DMS 273 (cell line): Measurements from ENCODE around the gene RO60.
"Not testable (repeated sequence)": the region's sequence is repeated elsewhere in the genome, so short reads cannot be mapped to it uniquely, and the experiment has no call there.

Source experiments
- DNase-seq: peaks from one replicate; lab custom pipeline; 2025; ENCODE audit not compliant: unreplicated experiment; lab: John Stamatoyannopoulos, UW

Gene RO60

GRCh38 chr1:193059282-193060114 lies at the start of gene RO60, which contains the start of gene UCHL5:
Gene RO60, plus strand, starts transcription at chr1:193059612. Its CDS starts 9,443 bp downstream, at chr1:193069055.
Gene UCHL5, minus strand, starts transcription at chr1:193059360. Its CDS starts 100 bp downstream, at chr1:193059260.
- peak; percentile 99 for DNase-seq

- DNase-seq, result no peak
These were observed 48.0 kb upstream of the RO60 start for GRCh38 chr1:193011406-193011805.

- DNase-seq, result no peak
These were observed 46.4 kb upstream of the RO60 start for GRCh38 chr1:193013005-193013404.

GRCh38 chr1:193013707-193014106 lies 45.7 kb upstream of the RO60 start:
- DNase-seq, result no peak

DNA sequence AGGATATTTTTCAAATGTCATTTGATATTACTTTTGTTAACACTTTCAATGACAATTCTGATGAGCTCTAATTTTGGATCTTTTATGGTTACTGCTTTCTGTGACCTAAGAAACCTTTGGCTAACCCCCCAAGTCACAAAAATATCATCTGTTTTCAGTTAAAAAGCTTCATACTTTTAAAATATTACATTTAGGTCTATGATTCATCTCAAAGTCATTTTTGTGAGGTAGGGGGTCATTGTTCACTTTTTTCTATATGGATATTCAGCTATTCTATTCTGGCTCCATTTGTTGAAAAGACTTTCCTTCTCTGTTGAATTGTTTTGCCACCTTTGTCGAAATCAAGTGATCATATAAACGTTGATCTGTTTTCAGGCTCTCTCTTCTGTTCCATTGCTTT lies 45.0 kb upstream of the RO60 start:
- no peak for DNase-seq

- DNase-seq, result no peak
These were observed 42.6 kb upstream of the RO60 start for GRCh38 chr1:193016788-193017187.

DNA sequence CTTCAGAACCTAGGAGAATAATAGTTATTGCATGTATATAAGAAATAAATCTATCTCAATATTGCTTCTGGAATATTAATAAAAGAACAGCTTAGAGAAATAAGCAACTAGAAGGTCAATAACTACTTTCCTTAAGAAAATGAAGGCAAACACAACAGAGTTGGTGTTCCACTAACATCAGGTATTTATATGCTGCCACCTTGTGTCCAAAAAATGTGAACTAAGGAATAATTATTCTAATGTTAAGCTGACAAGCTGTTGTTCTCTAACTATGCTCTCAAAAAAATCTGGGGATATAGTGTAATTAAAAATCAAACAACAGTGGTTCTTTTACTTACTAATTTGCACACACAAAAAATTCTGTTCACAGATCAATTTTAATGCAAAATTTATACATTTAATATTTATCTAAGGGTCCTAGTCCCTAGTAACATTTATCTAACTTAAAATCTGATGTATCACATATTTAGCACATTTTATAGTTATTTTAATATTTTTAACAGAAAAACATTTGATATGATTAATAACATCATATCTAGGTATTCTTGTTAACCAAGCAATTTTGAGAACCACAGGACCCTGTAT lies 39.9 kb upstream of the RO60 start:
- peak; percentile 72 for DNase-seq

- no peak for DNase-seq
These were observed 34.2 kb upstream of the RO60 start for GRCh38 chr1:193025218-193025617.

DNA sequence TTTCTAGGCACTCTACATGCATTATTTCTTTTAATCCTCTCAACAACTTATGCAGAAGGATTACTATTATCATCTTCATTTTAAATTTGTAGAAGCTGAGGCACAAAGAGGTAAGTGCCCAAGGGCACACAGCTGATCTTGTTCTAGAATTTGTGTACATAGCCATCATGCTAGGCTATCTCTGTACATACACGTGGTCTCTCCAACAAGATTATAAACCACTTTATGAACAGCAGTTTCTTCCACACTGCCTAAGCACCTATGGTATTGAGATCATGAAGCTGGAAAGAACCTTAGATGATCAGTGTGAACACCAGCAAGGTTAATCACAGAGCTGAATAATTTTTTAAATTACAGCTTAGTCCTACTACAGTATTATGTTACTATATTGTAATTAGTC lies 29.1 kb upstream of the RO60 start:
- DNase-seq, result no peak

DNA sequence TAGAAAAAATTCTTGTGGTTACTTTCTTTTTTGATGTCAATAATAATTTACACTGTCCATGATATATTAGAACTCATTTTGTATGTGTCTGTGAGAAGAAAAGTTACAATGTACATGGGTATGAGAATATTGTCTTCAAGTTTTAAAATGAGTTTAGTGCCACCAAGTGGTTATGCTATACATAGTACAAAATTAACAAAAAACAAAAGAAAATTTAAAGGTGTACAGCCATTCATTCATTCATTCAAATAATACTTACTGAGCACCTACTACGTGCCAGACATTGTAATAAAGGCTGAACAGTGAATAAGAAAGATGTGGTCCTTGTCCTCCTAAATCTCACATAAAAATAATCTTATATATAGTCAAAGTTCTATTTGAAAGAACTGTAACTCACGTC lies 28.0 kb upstream of the RO60 start:
- peak; percentile 5 for DNase-seq

GRCh38 chr1:193032643-193033427 lies 26.6 kb upstream of the RO60 start:
- not testable (repeated sequence) for DNase-seq

- no peak for DNase-seq
These were observed 25.8 kb upstream of the RO60 start for GRCh38 chr1:193033610-193034009.

DNA sequence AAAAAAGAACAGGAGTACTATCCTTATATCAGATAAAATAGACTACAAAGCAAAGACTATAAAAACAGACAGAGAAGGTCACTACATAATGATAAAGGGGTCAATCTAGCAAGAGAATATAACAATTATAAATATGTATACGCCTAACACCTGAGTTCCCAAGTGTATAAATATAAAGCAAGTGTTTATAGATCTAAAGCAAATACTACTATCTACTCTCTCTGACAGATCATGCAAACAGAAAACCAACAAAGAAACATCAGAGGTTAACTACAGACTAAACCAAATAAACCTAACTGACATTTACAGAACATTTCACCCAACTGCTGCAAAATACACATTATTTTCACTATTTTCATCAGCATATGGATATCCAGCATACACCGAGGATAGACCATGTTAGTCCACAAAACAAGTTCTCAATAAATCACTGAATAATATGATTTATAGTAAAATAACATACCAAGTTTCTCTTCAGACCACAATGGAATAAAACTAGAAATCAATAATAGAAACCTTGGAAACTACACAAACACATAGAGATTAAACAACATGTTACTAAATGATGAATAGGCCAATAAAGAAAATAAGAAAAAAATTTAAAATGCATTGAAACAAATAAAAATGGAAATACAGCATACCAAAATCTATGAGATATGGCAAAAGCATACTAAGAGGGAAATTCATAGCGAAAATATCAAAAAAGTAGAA lies 22.9 kb upstream of the RO60 start:
- DNase-seq, result no peak

- no peak for DNase-seq
These were observed 19.4 kb upstream of the RO60 start for GRCh38 chr1:193040011-193040410.

DNA sequence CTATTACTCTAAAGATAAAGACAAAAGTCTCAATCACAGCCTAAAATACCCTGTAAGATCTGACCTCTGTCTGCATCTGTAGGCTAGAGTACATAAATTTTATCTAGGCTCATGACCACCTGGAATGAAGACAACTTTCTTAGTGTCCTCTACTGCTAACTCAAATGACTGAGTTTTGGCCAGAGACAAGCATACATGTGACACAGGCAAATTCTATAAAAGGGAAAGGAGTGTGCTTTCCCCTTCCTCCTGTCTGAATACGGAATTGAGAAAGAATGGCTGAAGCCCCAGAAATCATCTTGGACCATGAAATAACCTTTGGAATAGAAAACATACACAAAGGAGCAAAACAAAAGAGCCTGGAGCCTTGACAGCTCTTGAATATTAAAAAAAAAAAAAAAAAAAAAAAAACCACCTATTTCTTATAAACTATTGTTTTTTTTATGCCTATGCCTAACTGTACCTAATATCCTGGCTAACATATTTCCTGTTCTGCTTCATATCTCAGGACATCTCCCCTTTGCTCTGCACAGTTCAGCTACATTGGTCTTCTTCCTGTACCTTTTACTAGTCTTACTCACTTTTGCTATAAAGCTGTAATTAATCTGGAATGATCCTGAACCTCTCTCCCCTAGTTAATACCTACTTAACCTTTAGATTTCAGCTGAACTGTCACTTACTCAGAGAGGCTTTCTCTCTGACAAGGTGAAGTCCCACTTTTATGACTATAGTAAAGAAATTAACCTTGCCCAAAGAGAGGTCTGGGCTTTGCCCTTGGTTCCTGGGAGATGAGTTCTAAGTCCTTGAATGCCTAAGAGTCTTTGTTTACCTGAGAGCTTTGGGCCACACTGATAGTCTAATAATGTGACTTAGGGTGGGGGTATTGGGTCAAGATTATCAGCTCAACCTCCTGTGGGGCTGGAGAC lies 16.4 kb upstream of the RO60 start:
- no peak for DNase-seq

GRCh38 chr1:193048913-193049312 lies 10.5 kb upstream of the RO60 start:
- DNase-seq, result not testable (repeated sequence)

DNA sequence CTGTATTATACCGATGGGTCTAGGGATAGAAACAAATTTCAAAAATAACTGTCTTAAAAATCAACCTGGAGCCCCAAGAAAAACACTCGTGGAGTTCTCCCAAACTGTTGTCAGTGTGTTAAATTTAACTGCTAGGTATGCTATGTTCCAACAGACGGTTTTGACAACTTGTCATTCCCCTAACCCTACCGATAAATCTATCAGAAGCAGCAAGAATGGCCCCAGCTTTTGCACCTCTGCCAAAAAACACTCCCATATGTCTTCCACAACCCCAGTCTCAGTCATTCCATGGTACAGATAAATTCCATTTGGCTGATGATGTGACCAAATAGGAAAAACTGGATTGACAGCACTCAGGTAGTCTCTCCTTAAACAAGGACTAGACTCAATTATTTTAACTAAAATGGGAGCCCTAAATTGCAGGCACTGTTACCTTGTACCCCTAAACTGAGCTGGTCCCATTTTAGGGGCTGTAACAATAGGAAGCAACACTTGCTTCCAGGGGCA lies 5.2 kb upstream of the RO60 start:
- DNase-seq, result no peak

DNA sequence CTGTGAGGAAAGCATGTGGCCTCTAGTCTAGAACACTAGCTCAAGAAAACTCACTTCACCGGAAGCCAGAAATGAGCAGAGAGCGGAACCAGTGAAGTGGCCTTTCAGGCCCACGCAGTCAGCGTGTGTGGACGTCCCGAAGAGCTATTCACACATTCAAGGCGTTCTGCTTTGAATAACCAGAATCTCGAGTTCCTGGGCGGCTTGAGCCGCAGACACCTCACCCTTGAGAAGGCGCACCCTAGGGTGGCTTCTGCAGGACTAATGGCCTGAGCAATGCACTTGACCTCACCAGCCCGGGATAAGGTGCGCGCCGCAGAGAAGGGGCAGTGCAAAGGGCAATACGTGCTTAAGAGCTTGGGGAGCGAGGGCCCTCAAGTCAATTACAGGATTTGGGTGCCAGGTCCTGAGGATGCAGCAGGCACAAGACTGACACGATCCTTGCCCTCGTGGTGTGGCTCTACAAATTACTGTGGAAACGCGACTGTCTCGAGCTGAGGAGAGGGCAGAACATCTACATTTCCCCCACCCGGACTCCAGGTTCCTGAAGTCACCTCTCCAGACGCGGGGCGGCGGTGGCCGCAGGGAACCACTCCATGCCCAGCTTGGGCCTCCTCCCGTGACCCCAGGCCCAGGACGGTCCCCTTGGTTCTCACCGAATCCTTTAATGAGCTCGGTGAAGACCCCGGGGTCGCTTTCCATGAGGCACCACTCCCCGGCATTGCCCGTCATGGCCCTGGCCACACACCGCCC lies 707 bp upstream of the RO60 start:
- peak; percentile 70 for DNase-seq

DNA sequence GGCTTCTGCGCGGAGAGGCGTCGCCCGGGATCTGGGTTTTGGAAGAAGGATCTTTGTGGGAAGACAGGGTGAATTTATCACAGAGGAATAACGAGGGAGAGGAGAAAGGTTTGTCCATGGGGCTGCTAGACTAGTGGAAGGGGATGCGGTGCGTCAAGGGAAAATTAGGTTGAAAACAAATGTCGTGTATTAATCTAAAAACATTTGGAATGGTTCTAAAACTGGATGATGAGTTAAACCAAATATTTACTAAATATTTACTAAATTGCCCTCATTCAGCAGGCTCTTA lies 647 bp downstream of the RO60 start:
- no peak for DNase-seq
